GM19043 (cell line): Measurements from ENCODE around the gene PILRB.
"Not testable (repeated sequence)": the region's sequence is repeated elsewhere in the genome, so short reads cannot be mapped to it uniquely, and the experiment has no call there.

Experiments used
- ATAC-seq: cut with Tn5 transposase; IDR thresholded peaks from one replicate; pipeline ENCODE4 v1.9.1; 2021; ENCODE audit warnings: low read depth; ENCODE audit not compliant: unreplicated experiment

PILRB gene

GRCh38 chr7:100358027-100358856 lies at the start of gene PILRB:
TSS of gene PILRB (plus strand) at chr7:100358117. CDS start at chr7:100358303, 186 bp downstream.
- no peak for ATAC-seq

DNA sequence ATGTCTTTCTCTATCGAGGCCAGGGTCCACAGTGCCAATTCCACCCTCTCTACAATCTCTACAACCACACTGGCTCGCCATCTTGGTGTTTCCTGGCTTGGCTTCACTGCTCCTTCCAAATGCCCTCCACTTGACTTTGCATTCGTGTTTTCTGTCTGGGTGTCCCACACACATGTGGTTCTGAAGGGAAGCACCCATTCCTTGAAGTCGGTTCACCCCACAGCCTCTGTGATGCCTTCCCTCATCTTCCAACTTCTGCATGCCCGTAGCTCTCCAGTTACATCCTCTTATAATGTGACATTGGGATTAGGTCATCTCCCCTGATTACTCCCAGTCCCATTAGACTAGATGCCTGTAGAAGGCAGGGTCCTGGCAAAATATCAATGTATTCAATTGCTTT lies 39.6 kb upstream of the PILRB start:
- ATAC-seq: not testable (repeated sequence)

DNA sequence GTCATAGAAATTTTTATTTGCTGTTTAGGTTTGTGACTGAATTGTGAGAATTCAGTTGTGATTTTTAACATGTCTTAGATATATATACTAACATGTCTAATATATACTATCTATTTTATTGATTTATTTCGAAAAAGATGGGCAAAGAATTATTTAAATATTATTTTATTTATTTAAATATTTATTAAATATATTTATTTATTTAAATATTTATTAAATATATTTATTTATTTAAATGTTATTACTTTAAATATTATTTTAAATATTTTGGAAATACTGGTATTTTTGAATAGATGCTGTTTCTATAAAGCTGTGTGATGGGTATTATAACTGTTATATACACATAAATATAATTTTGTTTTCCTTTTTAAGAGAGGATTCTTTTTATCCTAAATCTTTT lies 36.3 kb upstream of the PILRB start:
- ATAC-seq: not testable (repeated sequence)

GRCh38 chr7:100324194-100324593 lies 33.7 kb upstream of the PILRB start:
- ATAC-seq: not testable (repeated sequence)

GRCh38 chr7:100325671-100326070 lies 32.2 kb upstream of the PILRB start:
- not testable (repeated sequence) for ATAC-seq

DNA sequence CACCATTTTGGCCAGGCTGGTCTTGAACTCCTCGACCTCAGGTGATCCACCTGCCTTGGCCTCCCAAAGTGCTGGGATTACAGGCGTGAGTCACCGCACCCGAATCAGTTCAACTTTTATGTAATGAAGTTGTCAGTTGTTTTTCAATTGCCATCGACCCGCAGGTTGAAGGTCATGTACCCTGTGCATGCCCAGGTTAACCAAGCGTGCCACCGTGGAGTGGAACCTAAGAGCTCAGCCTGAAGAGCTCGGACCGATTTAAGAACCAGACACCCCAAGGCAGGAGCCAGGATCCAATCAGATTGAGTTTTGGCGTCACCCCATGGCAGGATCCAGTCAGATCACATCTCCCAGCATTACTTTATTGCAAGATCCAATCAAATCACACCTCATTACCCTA lies 31.0 kb upstream of the PILRB start:
- ATAC-seq: not testable (repeated sequence)

GRCh38 chr7:100335566-100336466 lies 22.1 kb upstream of the PILRB start:
- peak; percentile 87 for ATAC-seq

GRCh38 chr7:100338083-100338696 lies 19.7 kb upstream of the PILRB start:
- ATAC-seq: not testable (repeated sequence)

- ATAC-seq: not testable (repeated sequence)
Observed at GRCh38 chr7:100341286-100341685, 16.6 kb upstream of the PILRB start.

DNA sequence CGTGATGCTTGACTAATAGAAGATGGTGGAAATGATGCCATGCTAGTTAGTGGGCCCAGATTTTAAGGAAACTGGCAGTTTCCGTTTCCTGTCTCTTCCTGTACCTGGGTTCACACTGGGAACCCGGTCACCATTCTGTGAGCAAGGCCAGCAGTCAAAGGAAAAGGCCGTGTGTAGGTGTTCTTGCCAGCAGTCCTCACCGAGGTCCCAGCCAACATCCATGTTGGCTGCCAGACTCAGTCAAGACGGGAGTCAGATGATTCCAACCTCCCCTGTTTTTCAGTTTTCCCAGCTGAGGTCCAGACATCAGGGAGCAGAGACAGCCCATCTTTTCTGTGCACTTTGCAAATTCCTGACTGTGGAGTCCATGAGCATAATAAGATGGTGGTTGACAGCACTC lies 15.2 kb upstream of the PILRB start:
- no peak for ATAC-seq

DNA sequence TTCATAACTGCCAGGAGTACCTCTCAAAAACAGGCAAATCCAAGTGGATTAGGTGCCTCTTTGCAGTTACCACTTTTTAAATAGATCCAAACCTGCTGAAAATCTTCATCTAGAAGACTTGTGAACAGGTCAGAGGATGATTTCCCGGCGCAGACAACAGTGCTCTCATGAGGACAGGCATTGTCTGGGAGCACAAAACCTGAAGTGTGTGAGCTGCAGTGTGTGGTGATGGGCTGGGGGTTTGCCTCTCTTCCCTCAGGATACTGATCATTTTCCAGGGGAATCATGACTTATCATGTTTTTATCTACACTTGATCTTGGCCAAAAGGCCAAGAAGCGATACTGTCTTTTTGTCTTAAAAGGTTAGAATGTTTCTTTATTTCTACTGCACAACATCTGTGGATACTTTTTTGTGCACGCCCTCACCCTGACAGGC lies 13.8 kb upstream of the PILRB start:
- ATAC-seq: not testable (repeated sequence)

DNA sequence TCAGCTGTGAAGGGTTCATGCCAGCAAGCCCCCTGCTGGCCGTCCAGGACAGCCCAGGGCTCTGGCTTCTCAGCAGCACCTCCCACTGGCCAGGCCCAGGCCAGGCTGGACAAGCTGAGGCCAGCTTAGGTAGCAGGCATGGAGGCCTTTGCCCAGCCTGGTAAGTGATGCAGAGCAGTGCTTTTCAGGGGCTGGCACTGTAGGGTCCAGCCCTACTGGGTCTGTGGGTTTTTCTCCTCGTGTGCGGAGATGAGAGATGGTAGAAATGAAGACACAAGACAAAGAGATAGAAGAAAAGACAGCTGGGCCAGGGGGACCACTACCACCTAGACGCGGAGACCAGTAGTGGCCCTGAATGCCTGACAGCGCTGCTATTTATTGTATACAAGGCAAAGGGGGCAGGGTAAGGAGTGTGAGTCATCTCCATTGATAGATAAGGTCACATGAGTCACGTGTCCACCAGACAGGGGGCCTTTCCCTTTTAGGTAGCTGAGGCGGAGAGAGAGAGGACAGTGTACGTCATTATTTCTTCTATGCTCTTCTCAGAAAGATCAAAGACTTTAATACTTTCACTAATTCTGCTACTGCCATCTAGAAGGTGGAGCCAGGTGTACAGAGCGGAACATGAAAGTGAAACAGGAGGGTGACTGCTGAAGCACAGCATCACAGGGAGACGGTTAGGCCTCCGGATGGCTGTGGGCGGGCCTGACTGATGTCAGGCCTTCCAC lies 13.2 kb upstream of the PILRB start:
- peak; percentile 74 for ATAC-seq

GRCh38 chr7:100345288-100345672 lies 12.6 kb upstream of the PILRB start:
- ATAC-seq: peak; percentile 25

DNA sequence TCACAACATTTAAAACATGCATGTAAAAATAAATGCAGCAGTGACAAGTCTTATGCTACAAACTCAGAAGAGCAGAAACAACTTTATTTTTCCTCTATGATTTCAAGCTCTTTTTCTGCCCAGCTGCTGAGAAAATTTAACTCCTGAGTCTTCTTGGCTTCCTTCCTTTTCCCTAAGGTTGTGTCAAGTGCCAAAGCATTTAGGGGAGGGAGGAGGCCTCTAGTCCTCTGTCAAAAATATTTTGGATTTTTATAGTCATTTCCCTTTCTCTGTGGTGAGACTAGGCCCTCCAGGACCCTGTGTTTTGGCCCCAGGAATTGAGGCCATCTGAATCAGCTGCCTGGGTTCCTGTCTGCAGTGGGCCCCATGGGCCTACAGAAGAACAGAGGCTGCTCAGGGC lies 11.0 kb upstream of the PILRB start:
- no peak for ATAC-seq

GRCh38 chr7:100348805-100349204 lies 9.1 kb upstream of the PILRB start:
- ATAC-seq: no peak

DNA sequence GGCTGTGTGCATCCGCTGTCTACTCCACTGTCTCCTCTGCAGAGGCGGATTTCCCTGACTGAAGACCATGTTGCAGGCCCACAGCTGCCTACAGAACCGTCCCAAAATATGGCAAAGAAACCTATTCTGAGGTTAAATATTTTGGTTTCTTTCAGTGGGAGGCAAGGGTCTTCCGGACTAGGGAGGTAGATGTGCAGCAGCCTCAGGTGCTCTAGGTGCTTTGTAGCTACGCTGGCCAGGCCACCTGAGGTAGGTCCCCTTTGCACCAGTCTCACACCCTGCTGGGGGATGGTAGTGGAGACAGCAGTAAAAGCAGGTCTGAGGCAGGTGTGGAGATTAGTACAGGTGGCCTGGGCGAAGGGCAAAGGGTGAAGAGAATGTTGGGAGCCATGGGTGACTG lies 8.2 kb upstream of the PILRB start:
- ATAC-seq: no peak

- no peak for ATAC-seq
Observed at GRCh38 chr7:100351657-100352058, 6.3 kb upstream of the PILRB start.

GRCh38 chr7:100352230-100352781 lies 5.6 kb upstream of the PILRB start:
- not testable (repeated sequence) for ATAC-seq

DNA sequence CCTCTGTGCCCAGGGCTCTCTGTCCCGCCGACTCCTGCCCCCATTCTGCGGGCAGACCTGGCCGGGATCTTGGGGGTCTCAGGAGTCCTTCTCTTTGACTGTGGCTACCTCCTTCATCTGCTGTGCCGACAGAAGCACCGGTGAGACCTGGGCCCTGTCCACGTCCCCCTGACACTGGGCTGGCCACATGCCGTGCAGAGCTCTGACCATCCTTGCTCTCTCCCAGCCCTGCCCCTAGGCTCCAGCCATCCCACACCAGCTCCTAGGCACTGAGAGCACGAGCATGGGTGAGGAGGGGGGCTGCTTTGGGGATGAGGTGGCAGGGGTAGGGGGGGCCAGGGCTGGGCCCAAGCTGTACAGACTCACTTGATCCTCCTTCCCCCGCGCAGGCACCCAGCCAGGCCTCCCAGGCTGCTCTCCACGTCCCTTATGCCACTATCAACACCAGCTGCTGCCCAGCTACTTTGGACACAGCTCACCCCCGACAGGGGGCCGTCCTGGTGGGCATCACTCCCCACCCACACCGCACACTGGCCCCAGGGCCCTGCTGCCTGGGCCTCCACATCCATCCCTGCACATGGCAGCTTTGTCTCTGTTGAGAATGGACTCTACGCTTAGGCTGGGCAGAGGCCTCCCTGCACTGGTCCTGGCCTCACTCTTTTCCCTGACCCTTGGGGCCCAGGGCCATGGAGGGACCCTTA lies 4.8 kb upstream of the PILRB start:
- no peak for ATAC-seq
